GM12891 (cell line): ENCODE measurements around the gene MUL1.

Experiments
- PAX5 ChIP-seq: IDR thresholded peaks from 2 replicates; pipeline ENCODE4 v1.6.1; 2011; ENCODE audit warnings: low read length, moderate library complexity, mild to moderate bottlenecking; ENCODE audit not compliant: insufficient read depth, severe bottlenecking
- POLR2A ChIP-seq: IDR thresholded peaks from 2 replicates; pipeline ENCODE4 v1.6.1; 2011; ENCODE audit warnings: low read depth, low read length, control low read depth
- POLR2AphosphoS5 ChIP-seq: IDR thresholded peaks from 2 replicates; pipeline ENCODE4 v1.6.1; 2011; ENCODE audit warnings: low read depth, low read length, control low read depth
- TAF1 ChIP-seq: IDR thresholded peaks from 2 replicates; pipeline ENCODE4 v1.6.1; 2011; ENCODE audit warnings: low read depth, low read length, control low read depth

GRCh38 chr1:20466273-20466672 lies 41.7 kb downstream of the MUL1 start:
- TF ChIP-seq POLR2A (no peak), PAX5 (no peak), POLR2AphosphoS5 (no peak), TAF1 (no peak)
